ENCODE results near the gene PIPOX.

GRCh38 chr17:29096094-29096493 is 53.2 kb downstream of the PIPOX start:
- TF ChIP-seq CTCF (IDR thresholded peaks at IDR 0.05) (no peak), EP300 (IDR thresholded peaks at IDR 0.05) (no peak), POLR2AphosphoS5 (IDR thresholded peaks at IDR 0.05) (no peak)
